Stomach (tissue), 4 donors: ENCODE data around the gene MESD.

Source experiments
- EP300 ChIP-seq: sonication (generic); formaldehyde crosslinking; IDR thresholded peaks from one replicate; pipeline ENCODE4 v1.6.1; 2017; ENCODE audit warnings: antibody characterized with exemption
- POLR2A ChIP-seq, 4 donors: fragments of 450-650 bp; IDR thresholded peaks; one replicate each; pipeline ENCODE4 v1.6.1; 2016; ENCODE audit warnings: antibody characterized with exemption in 4 of 4, control low read depth in 2 of 4, mild to moderate bottlenecking in 1 of 4, moderate library complexity in 1 of 4
- POLR2AphosphoS5 ChIP-seq, 3 donors: sonication (generic); formaldehyde crosslinking; IDR thresholded peaks; one replicate each; pipeline ENCODE4 v1.6.1; 2016; ENCODE audit warnings: antibody characterized with exemption in 3 of 3
- TF ChIP-seq, protein P1 (sequence below), 7 experiments: fragments of 450-650 bp in 4 of 7; fragments of 200-600 bp in 3 of 7; sonication (generic) in 3 of 7; IDR thresholded peaks; one replicate each; pipeline ENCODE4 v1.5.1; 2016 to 2019; ENCODE audit warnings: antibody characterized with exemption in 7 of 7, control low read depth in 2 of 7, mild to moderate bottlenecking in 1 of 7

DNA sequence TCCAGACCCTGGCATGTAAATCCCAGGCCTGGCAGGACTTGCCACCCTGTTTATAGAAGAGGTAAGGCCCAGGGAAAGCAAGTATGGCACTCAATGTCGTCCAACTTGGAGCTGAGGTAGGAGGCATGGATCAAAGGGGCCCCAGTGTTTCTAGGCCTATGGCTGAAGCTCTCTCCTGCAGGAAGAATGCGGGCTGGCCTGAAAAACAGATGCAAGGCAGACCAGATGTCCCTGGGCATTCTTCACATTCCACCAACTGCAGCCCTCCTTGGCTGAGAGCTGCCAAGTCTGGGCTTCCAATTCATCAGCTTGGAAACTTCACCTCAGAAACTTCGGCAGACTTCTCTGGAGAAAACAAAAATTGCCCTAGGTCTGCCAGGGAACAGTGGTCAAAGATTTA, 22.2 kb downstream of the MESD start:
- TF ChIP-seq, protein P1, sequence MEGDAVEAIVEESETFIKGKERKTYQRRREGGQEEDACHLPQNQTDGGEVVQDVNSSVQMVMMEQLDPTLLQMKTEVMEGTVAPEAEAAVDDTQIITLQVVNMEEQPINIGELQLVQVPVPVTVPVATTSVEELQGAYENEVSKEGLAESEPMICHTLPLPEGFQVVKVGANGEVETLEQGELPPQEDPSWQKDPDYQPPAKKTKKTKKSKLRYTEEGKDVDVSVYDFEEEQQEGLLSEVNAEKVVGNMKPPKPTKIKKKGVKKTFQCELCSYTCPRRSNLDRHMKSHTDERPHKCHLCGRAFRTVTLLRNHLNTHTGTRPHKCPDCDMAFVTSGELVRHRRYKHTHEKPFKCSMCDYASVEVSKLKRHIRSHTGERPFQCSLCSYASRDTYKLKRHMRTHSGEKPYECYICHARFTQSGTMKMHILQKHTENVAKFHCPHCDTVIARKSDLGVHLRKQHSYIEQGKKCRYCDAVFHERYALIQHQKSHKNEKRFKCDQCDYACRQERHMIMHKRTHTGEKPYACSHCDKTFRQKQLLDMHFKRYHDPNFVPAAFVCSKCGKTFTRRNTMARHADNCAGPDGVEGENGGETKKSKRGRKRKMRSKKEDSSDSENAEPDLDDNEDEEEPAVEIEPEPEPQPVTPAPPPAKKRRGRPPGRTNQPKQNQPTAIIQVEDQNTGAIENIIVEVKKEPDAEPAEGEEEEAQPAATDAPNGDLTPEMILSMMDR (IDR thresholded peaks at IDR 0.05) = no peak
- TF ChIP-seq EP300 = no peak
- no peak for TF ChIP-seq POLR2A (IDR thresholded peaks at IDR 0.05)
- no peak for TF ChIP-seq POLR2AphosphoS5 (IDR thresholded peaks at IDR 0.05)
